ENCODE measurements around the gene CLSTN2. TPM values are rescaled to one million over a fixed set of nuclear protein-coding genes. Genes with fewer than 3 reads are reported as not detected.

CLSTN2 gene
- total RNA-seq, 1 experiment from 2014 or later, result 0.68 TPM

DNA sequence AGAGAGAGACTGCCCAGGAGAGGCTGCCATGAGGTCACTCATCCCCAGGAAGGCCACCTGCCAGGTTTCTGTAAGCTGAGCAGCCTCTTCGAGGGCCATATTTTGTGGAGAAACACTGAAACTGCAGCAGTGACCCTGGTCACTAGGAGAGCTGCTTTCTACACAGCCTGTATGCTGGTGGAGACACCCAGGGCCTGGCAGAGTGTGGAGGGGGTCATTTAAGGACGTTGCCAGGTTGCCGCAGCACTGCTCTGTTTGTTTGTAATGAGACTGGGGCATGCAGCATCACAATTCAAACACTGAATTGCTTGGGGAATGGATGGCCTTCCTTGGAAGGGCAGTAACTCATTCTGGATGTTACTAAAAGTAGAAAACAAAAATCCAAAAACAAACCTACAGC, 638.0 kb downstream of the CLSTN2 start:
- no peaks in the 10 kb centered on the region for H4K20me1 ChIP-seq (ENCODE audit: control insufficient read depth, insufficient read depth, insufficient read length)
- no peak overlapping the region for H3K14ac ChIP-seq (ENCODE audit: insufficient read depth, low read length)
- H3K27me3 Mint-ChIP-seq (ENCODE audit: low read depth), result no peaks in the 10 kb centered on the region
- H2BK20ac ChIP-seq (ENCODE audit: low read depth, low read length, poor library complexity, severe bottlenecking), result no peak overlapping the region
- H2AK5ac ChIP-seq (ENCODE audit: insufficient read length, low read length), result no peak overlapping the region
- no peak overlapping the region for H4K5ac ChIP-seq (ENCODE audit: insufficient read length, low read depth, low read length)
- H3K9me3 ChIP-seq (ENCODE audit: control insufficient read depth, low read depth, low read length), result no peaks in the 10 kb centered on the region
- no peak overlapping the region for H4K8ac ChIP-seq (replicated peaks; ENCODE audit: insufficient read length, low read depth, low read length)
- H3K4ac ChIP-seq (ENCODE audit: low read depth, low read length), result no peak overlapping the region
- H3K4me1 ChIP-seq (ENCODE audit: insufficient read depth, low read length), result no peaks in the 10 kb centered on the region
- TF ChIP-seq, protein P1, sequence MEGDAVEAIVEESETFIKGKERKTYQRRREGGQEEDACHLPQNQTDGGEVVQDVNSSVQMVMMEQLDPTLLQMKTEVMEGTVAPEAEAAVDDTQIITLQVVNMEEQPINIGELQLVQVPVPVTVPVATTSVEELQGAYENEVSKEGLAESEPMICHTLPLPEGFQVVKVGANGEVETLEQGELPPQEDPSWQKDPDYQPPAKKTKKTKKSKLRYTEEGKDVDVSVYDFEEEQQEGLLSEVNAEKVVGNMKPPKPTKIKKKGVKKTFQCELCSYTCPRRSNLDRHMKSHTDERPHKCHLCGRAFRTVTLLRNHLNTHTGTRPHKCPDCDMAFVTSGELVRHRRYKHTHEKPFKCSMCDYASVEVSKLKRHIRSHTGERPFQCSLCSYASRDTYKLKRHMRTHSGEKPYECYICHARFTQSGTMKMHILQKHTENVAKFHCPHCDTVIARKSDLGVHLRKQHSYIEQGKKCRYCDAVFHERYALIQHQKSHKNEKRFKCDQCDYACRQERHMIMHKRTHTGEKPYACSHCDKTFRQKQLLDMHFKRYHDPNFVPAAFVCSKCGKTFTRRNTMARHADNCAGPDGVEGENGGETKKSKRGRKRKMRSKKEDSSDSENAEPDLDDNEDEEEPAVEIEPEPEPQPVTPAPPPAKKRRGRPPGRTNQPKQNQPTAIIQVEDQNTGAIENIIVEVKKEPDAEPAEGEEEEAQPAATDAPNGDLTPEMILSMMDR (conservative IDR thresholded peaks at IDR 0.05), result no peak
- no peak overlapping the region for H3K23ac ChIP-seq (ENCODE audit: insufficient read length, low read depth, low read length)
- H3K56ac ChIP-seq (ENCODE audit: insufficient read length, low read depth, low read length), result no peak overlapping the region
- H3K4me3 Mint-ChIP-seq, result no peak overlapping the region
- H3K9ac ChIP-seq (ENCODE audit: extremely low read depth, insufficient read length, low read length), result no peak overlapping the region
- H3T11ph ChIP-seq (ENCODE audit: low read length), result no peak overlapping the region
- H2BK12ac ChIP-seq (ENCODE audit: insufficient read length, low read depth, low read length), result no peak overlapping the region
- H3K23me2 ChIP-seq (ENCODE audit: insufficient read length, low read depth, low read length, poor library complexity, severe bottlenecking), result no peaks in the 10 kb centered on the region
- no CpG with 5 or more reads among the region's 3 CpGs for WGBS (ENCODE audit: extremely low coverage, insufficient read length, low lambda C conversion rate)
- no peak overlapping the region for H3K27ac ChIP-seq (ENCODE audit: insufficient read length, low read depth, low read length)
- no peak overlapping the region for H2BK120ac ChIP-seq (ENCODE audit: low read depth, low read length, poor library complexity, severe bottlenecking)
- no peaks in the 10 kb centered on the region for H3K79me2 ChIP-seq (ENCODE audit: insufficient read depth, low read length)
- H3K9me3 Mint-ChIP-seq, result no peaks in the 10 kb centered on the region
- H3K18ac ChIP-seq (ENCODE audit: insufficient read length, low read depth, low read length), result no peak overlapping the region
- H3K4me2 ChIP-seq (ENCODE audit: insufficient read depth, insufficient read length, low read length), result no peak overlapping the region
- H3K27ac Mint-ChIP-seq, result peak overlapping the region in 1 of 3 experiments; percentile 70; a peak in 1 of 7 replicates
- 0 out of 4 replicates have a peak, but pooled peaks cover 0 to 2% of the 10 kb centered on the region in 2 experiments for H3K4me1 Mint-ChIP-seq
- H4K91ac ChIP-seq (ENCODE audit: insufficient read length, low read depth, low read length), result no peak overlapping the region
- H3K79me1 ChIP-seq (ENCODE audit: insufficient read depth, low read depth, low read length, poor library complexity, severe bottlenecking), result no peaks in the 10 kb centered on the region
- H2BK15ac ChIP-seq (ENCODE audit: low read depth, low read length), result no peak overlapping the region
- no peaks in the 10 kb centered on the region for H3K36me3 Mint-ChIP-seq (ENCODE audit: insufficient read depth in 1 of 3, low read depth in 3 of 3)
- no peak overlapping the region for H2AFZ ChIP-seq (ENCODE audit: low read length)
- H3K27me3 ChIP-seq (ENCODE audit: insufficient read depth, low read length), result no peaks in the 10 kb centered on the region
- no peak overlapping the region for H2BK5ac ChIP-seq (ENCODE audit: insufficient read length, low read length)
- DNase-seq, result no peak

Data from H9 (cell line).